Measurements from ENCODE around the gene RAB11FIP4.

Gene RAB11FIP4

DNA sequence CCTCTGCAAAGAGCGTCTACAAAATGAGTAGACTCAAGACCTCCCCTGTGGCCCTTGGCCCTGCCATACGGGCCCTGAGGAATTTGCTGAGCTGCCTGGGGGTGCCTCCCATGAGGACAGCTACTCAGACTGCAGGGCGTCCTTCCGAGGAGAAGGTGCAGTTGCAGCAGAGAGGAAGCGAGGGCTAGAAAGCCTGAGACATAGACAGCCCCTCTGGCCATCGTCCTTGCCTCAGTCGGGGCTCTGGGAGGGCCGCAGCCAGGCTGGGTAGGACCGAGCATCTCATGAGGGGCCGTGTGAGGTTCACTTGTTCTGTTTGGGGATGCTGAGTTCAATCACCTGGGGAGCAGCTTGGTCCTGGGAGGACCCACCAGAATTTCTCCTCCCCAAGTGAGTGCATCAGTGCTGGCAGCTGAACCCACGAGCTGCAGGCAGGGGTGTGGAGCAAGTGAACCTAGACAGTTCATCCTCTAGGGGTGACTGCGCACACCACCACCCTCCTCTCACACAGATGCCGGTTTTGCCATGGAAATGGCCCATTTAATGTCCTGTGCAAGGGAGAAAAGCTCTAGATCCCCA is 20.3 kb downstream of the RAB11FIP4 start:
- no peak for DNase-seq

DNA sequence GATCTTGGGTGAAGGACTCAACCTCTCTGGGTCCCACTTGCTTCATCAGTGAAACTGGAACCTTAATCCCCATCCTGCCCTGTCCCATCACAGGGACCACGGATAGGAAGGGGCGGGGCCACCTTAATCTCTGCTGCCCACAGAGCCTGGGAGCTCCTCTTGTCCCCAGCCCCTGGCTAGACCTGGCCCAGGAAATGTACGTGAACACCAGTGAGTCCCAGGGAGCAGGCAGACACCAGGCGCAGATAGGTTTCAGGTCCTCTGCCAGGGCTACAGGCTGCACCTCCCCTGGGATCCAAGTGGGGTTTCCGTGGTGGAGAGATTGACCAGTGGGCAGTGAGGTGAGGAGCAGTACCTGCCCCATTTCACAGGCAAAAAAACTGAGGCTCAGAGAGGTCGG is 21.0 kb downstream of the RAB11FIP4 start:
- DNase-seq, result no peak

DNA sequence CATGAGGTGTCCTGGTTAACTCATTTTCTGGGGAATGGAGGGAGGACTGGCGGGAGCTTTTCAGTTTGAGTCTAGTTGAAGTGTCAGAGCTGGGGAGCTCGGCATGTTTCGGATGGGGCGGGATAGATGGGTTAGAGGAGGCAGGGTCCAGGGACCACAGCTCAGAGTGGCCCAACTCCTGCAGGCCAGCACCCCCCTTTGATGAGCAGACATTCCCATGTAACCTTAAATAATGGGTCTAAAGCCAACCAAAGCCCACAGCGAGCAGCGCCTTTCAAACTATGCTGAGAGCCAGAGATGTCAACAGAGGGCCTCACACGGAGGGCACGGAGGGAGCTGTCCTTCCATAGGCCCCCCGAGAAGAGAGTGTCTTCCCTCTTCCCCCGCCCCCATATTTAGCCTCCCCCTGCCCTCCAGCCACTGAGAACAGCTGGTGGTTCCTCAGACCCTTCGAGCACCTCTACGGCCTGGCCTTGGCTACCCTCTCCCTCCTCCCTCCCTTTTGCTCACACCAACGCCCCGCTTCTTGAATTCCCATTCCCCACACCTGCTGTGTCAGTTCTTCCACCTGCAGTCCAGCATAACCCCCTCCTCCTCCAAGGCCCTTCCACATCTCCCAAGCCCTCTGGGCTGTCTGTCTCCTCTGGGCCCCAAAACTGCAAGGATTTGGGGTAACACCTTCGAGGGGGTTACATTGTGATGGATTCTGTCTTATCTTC is 21.8 kb downstream of the RAB11FIP4 start:
- DNase-seq, result no peak

DNA sequence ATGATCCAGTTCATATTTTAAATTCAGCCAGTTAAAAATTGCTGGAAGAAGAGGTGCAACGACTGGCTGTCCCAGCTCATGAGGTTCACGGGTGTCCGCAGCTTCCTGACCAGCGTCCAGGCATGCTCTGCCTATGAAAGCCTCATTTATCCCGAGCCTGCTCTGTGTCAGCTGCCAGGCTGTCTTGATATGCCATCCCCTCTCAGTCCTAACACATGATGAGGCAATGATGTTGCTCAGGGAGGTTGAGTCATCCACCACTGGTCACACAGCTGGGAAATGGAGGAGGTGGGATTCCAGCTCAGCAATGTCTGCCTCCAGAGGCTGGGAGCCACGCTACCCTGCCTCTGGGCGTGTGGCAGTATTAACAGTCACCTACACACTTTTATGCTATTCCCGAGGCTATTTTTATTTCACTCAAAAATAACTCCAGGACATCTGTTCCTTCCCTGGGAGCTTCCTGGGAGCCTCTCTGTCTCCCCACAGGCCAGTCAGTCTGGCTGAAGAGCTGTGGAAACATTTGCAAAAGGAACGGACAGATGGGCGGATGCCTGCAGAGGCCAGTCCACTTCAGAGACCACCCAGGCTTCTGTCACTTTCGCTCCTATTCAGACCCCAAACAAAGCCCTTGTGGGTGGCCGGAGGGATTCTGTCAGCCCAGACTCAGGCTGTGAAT is 22.5 kb downstream of the RAB11FIP4 start:
- DNase-seq, result peak; percentile 52 to 72

DNA sequence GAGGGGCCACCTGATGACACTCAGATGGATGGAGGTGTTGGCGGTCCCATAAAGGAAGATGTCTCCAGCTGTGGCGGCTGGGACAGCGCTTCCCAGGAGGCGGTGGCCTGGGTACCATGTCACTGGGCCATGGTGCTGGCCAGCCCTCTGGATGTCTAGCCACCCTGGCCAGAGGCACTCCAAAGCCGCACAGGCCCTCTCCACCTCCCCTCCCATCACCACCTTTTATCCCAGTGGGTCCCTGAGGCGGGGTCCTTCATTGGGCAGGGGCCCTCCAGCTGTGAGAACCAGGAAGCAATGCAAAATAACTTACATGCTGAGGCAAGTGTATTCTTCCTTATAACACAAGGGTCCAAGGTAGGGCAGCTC is 23.1 kb downstream of the RAB11FIP4 start:
- DNase-seq, result no peak

DNA sequence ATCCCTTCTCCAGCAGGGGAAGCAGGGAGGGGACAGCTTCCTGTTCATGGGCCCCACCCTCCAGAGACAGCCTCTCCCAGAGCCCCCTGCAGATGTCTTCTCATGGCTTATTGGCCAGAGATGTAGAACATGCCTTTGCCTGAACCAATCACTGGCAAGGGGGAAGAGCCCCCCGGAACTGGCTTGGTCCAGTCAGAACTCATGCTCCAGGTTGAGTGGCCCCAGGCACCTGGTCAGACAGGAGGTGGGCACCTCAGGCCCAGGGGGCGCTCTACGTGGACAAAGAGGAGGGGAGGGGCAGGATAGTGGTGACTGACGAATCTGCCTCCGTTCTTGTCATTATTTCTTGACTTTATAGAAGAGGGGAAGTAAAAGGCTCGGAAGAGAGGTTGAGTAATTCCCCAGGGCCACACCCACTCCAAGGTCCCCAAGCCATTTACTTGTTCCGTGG is 23.6 kb downstream of the RAB11FIP4 start:
- DNase-seq, result peak; percentile 72 to 82

DNA sequence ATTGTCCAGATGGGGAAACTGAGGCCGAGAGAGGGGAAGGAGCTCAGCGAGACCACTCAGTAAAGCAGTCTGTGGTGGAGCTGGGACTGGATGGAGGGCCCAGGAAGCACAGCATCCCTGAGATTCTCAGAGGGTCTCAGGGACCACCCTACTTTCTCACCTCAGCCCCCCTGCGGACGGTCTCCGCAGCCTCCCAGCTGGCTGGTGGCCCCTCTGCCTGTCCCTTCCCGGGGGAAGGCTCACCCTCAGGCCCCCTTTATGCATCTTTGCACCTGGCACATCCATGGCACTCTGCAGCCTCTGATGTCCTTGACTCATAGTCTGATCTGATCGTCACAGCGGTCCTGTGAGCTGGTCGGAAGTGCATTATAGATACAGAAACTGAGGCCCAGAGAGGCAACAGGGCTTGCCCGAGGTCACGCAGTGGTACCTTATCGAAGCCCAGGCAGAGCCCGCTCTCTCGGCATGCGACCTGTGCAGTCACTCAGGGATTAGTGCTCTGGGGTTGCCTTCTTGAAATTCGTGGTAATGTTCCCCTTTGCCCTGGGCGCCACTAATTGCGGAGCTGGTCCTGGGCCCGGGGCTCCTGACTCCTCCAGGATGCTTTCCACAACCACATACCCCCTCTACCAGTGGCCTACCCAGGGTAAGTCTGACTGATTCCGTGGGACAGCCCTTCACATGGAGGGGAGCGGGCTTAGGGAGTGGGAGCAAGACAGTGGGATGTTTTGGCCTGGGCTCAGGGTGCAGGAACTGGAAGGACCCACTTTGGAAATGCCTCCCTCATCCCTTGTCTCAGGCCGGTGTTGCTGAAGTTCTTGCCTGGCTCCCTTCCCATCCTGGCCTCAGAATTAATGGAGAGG is 24.4 kb downstream of the RAB11FIP4 start:
- no peak for DNase-seq

DNA sequence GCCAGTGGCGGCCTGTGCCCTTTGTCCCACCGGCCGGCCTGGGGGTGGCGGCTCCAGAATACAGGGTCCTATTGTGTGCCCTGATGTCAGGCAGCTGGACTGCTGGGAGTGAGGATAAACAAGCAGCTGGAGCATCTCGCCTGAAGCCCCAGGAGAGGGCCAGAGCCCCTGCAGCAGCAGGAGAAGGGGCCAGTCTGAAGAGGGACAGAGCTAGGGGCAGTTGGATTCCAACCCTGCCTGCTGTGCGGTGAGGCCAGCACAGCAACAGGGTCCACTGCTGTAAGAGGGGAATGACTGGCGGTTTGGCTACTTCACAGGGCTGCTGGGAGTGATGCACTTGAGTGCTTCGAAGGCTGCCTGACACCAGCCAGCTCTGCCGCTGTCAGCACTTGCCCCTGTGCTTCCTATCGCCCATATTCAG is 25.0 kb downstream of the RAB11FIP4 start:
- DNase-seq, result no peak

DNA sequence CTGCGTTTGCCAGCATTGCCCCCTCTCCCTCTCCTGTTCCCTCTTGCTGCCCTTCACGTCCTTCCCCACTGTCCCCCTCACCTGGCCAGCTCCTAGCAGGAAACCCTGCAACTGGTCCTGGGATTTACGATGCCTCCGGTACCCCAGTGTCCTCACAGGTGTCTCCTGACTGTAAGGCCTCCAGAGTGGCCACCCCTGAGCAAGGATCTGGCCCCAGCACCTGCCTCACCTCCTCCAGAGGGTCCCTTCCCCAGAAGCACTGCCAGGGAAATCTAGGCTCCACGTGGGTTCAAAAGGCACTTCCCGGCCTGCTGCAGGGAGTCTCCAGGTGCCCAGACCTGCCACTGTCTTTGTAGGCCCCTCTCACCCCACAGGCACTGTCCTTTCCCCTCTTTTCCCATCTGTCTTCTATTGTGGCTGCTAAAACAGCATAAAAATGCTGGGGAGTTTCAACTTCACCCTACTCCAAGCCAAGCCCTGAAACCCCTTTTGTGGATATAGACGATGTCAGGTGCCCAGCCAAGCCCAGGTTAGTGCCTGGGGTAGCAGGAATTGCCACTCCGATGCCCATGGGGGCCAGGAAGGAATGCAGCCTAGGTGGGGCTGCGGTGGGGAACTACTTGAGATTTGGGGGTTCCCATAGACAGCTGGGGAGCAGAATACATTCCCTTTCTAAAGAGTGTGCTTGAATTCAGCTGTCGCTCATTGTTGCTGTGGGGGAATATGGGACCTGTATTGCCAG is 25.7 kb downstream of the RAB11FIP4 start:
- no peak for DNase-seq

DNA sequence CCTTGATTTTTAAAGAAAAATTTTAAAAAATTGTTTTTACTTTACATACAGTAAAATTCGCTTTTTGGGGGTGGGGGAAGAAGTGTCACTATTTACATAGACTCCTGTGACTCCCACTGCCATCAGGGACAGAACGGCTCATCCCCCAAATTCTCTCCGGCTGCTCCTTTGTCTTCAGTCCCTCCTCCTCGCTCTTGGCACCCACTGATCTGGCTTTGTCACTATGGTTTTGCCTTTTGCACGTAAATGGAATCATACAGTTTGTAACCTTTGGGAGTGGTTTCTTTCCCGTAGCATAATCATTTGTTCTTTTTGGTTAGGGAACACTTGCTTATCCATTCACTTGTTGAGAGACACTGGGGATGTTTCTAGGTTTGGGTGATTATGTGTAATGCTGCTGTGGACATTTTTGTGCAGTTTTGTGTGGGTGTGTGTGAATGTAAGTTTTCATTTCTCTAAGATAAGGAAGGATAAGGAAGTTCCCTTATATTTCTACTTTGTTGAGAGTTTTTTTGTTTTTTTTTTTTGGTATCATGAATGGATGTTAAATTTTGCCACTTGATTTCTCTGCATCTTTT is 27.4 kb downstream of the RAB11FIP4 start:
- DNase-seq, result peak; percentile 65 to 68

DNA sequence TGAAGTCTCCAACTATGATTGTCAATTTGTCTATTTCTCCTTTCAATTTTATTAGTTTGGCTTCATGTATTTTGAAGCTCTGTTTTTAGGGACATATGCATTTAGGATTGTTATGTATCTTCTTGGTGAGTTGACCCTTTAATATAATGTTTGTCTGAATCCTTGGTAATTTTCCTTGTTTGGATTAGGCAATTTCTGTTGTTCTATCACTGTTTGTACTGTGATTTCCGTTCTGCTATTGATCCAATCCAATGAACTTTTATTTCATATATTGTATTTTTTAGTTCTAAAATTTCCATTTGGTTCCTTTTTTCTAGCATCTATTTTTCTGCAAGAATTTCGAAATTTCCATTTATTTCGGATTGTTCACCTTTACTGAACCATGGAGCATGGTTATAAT is 31.0 kb downstream of the RAB11FIP4 start:
- DNase-seq, result no peak

DNA sequence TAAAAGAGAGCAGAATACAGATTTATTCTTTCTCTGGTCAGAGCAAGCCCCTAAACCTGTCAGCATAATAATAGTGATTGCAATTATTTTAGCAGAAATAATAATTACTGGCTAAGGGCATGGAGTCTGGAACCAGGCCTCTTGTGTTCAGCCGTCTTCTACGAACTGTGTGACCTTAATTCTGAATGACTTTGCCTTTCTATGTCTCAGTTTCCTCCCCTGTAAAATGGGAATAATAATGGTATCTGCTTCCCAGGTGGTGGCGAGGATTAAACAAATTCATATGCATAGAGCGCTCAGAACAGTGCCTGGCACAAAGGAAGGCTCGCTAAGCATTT is 33.4 kb downstream of the RAB11FIP4 start:
- DNase-seq, result no peak

DNA sequence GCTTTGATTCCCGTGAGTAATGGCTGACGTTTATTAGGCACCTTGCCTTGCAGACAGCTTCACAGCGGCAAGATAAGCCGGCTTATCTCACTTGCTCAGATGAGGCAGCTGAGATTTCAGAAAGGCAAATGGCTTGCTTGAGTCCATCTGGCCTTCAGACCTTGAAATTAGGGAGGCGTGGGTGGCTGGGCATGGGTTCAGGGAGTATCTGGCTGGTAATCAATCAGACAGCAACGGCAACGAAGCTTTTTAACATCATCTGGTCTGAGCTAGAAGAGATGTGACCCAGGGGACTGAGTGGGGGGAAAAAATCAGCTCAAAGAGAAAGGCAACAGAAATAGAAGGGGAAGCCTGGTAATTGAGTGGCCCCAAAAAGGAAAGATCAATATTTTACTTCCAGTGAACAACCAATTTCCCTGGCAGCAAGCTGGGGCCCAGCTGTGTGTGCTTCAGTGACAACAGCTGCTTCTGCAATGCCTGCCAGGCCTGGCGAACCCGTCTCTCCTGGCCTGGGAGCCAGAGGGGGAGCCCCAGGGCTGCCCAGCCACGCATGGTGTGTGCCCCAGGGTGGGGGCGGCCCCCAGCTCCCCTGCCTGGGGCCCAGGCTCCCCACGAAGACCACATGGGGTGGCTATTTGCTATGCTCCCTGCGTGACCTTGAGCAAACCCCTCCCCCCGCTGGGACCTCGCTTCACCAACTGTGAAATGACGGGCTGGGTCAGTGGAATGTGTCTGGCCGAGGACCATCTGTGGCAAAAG is 34.0 kb downstream of the RAB11FIP4 start:
- no peak for DNase-seq

DNA sequence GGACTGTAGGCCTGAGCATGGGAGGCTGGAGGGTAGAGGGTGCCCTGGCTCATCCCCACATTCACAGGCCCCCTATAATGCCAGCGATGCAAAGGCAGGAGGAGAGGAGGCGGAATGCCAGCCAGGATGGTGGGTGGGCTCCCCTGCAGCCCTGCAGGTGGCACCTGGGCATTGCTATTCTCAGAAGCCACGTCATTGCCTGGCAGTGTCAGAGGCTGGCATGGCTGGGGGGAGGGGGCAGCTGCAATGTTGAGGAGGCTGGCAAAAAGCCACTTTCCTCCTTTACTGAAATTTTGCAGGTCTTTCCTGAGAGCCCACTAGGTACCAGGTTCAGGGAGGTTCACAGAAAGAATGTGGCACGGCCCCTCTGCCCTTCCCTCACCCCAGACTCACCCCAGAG is 36.2 kb downstream of the RAB11FIP4 start:
- no peak for DNase-seq

DNA sequence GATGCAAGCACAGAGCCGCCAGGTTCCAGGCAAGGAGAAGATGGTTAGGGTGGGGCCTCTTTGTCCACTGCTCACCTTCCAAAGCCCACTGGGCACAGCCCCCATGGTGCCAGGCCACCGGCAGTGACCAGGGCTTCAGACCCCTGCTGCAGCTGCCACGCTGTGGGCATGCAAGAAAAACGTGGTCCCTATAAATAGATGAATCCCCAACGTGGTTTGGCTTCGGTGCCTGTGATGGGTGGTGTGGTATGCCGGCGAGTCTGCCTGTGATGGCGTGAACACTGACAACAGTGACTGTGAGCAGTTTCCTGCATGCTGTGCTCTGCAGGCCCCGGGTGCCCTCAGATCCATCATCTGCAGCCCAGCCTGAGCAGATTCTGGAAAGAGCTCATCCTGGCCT is 36.6 kb downstream of the RAB11FIP4 start:
- no peak for DNase-seq

DNA sequence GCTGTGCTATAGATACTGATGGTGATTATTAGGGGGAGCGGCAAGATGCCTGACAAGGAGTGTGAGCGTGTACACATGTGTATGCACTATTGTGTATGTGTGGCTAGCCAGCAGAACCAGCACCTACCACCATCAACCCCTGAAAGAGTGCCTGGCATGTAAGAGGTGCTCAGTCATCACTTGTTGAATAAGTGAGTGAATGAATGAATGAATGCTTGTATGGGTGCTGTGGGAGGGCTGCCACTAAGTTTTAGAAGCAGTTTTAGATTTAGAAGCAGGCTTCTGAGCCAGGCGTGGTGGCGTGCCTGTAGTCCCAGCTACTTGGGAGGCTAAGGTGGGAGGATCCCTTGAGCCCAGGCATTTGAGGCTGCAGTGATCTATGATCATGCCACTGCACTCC is 37.0 kb downstream of the RAB11FIP4 start:
- no peak for DNase-seq

DNA sequence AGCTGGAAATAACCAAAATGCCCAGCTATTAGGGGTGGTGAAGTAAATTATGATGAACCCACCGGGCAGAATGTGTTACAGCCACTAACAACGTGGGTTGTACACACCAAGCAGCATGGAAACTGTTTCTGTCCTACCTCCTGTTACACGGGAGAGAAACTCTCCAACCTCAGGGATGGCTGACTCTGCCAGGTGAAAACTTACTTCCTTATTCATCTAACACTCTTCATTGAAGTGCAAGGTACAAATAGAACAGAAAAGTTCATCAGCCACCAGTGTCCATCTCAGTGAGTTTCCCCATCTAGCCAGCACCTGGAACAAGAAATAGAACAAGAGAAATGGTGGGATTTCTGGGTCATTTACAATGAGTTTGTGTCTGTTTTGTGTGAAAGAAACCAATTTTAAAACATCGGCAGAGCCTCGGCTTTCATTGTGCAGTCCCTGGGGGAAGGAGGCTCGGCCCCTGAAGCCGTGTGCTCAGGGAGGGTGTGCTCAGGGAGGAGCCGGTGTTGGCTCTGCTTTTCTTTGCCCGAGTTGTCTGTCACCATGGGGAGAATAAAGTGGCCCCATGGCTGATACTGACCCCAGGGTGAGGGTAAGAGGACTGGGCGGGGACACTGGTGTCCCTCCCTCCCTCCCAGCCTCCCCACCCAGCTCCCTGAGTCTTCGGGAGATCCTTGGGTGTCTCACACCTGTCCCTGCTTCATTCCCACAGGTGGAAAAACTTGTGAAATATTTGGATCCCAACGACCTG is 39.8 kb downstream of the RAB11FIP4 start:
- no peak for DNase-seq

DNA sequence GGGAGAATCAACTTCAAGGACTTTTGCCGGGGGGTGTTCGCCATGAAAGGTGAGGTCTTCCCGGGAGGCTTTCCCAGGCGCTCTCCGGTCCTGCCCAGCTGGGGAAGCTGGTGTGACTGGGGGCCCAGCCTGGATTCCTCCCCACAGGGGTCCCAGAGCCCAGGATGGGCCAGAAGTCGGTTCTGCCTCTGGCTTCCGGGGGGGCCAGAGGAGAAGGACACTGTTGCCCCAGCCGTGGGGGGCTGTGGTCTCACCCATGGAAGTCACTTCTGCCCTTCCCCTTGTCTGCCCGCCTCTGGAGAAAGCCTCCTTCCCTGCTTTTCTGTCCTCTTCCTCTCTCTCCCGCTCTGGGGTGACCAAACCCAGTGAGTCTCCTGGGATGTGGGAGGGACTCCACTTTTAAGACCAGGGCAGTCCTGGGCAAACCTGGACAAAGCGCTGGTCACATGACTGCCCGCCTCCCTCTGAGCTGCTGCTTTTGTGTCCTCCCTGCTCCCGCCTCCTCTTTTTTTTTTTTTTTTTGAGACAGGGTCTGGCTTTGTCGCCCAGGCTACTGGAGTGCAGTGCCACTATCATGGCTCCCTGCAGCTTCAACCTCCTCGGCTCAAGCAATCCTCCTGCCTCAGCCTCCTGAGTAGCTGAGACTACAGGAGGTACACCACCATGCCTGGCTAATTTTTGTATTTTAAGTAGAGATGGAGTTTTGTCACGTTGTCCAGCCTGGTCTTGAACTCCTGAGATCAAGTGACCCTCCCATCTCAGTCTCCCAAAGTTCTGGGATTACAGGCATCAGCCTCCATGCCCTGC is 40.6 kb downstream of the RAB11FIP4 start:
- no peak for DNase-seq

DNA sequence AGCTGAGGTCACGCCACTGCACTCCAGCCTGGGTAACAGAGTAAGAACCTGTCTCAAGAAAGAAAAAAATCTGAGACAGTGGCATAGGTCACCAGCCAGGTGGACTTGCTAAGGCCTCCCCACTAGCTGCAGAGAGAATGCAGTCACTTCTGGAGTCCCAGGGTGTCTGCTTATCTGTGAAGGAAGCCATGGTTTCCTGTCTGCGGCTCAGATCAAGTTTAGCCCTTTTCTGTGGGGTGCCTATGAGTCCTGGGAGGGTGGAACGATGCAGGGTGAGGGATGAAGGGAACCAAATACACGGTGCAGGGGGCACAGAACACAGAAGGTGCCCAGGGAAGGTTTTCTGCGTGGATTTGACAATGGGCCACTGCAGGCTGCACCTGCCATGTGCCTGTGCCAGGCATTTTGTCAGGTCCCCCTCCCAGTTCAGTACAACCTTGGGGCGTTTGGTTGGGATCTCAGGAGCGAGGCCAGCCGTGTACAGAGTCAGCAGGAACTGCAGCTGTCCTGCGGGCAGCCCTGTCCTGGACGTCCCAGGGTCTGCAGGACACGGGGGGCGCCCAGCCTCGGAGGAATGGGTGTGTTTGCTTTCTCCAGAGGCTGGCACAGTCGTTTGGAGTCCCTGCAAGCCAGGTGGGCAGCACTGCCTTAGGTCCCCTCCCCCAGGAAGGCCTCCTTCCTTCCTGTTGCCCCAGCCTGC is 41.8 kb downstream of the RAB11FIP4 start:
- no peak for DNase-seq

Data from inflammatory macrophage treated with lipopolysaccharide for 1 hour (primary cell).